Esophagus squamous epithelium (tissue), 4 donors: Measurements from ENCODE around the gene ZCCHC17.

Source experiments
- CTCF ChIP-seq, 6 experiments: fragments of 450-650 bp in 4 of 6; fragments of 200-600 bp in 2 of 6; sonication (generic) in 2 of 6; IDR thresholded peaks; one replicate each; pipeline ENCODE4 v1.5.1; 2016 to 2019; ENCODE audit warnings: antibody characterized with exemption in 6 of 6, mild to moderate bottlenecking in 4 of 6, moderate library complexity in 4 of 6
- POLR2A ChIP-seq, 4 donors: fragments of 450-650 bp; IDR thresholded peaks; one replicate each; pipeline ENCODE4 v1.6.1; 2017; ENCODE audit warnings: antibody characterized with exemption in 4 of 4, mild to moderate bottlenecking in 4 of 4, moderate library complexity in 3 of 4

GRCh38 chr1:31266547-31266946 is 30.3 kb upstream of the ZCCHC17 start:
- TF ChIP-seq POLR2A (IDR thresholded peaks at IDR 0.05) = no peak
- no peak for TF ChIP-seq CTCF (IDR thresholded peaks at IDR 0.05)
